H1 (cell line): ENCODE data around the gene ST8SIA4. TPM values are rescaled to one million over a fixed set of nuclear protein-coding genes. Genes with fewer than 3 reads are reported as not detected.

ENCODE experiments used
- CTCF ChIA-PET: fragments of 300-600 bp; sonication (Branson Sonifier 250); formaldehyde crosslinking; loops from one replicate; lab custom pipeline; 2021; ENCODE audit not compliant: partially characterized antibody; lab: Charles Lee
- POLR2A ChIA-PET: fragments of 300-600 bp; sonication (Branson Sonifier 250); formaldehyde crosslinking; loops from one replicate; lab custom pipeline; 2021; ENCODE audit warnings: inconsistent platforms; ENCODE audit not compliant: partially characterized antibody; lab: Charles Lee
- DNase-seq, 2 experiments: peaks; one replicate each; pipeline versions ENCODE4 v3.0.0 to v3.0.0-alpha.2; 2010 to 2022; ENCODE audit warnings: low spot score in 2 of 2, low read depth in 1 of 2, mixed read lengths in 1 of 2
- FAIRE-seq: peaks from 2 replicates; lab custom pipeline; 2011; peaks lifted over from hg19 to GRCh38; lab: Jason Lieb, UNC
- H2AFZ ChIP-seq: 2 replicates; pipeline ENCODE4 v1.8.1; 2012; ENCODE audit warnings: low read length, inconsistent platforms
- H2AK5ac ChIP-seq: 2 replicates; pipeline ENCODE4 v1.6.1; 2013; ENCODE audit warnings: low read depth, low read length
- H2BK120ac ChIP-seq: replicated peaks from 2 replicates; pipeline ENCODE3; 2013; ENCODE audit warnings: low read depth, low read length, inconsistent platforms
- H2BK12ac ChIP-seq: 2 replicates; pipeline ENCODE4 v1.6.1; 2013; ENCODE audit warnings: low read depth, low read length
- H2BK15ac ChIP-seq: 2 replicates; pipeline ENCODE4 v1.6.1; 2013; ENCODE audit warnings: low read length
- H2BK20ac ChIP-seq: 2 replicates; pipeline ENCODE4 v1.6.1; 2013; ENCODE audit warnings: low read length
- H2BK5ac ChIP-seq: 2 replicates; pipeline ENCODE4 v1.6.1; 2013; ENCODE audit warnings: low read depth, low read length
- H3K14ac ChIP-seq: 2 replicates; pipeline ENCODE4 v1.6.1; 2013; ENCODE audit warnings: inconsistent platforms; ENCODE audit not compliant: insufficient read length
- H3K18ac ChIP-seq: 2 replicates; pipeline ENCODE4 v1.6.1; 2013; ENCODE audit warnings: low read length; ENCODE audit errors: extremely low read depth
- H3K23ac ChIP-seq: 2 replicates; pipeline ENCODE4 v1.6.1; 2013; ENCODE audit warnings: inconsistent platforms; ENCODE audit not compliant: insufficient read length
- H3K23me2 ChIP-seq: 2 replicates; pipeline ENCODE4 v1.6.1; 2013; ENCODE audit warnings: low read depth, low read length
- H3K27ac ChIP-seq: 2 replicates; pipeline ENCODE4 v1.6.1; 2011; ENCODE audit warnings: low read depth, low read length, inconsistent platforms
- H3K27me3 ChIP-seq, 4 experiments: replicated peaks in 1 of 4; 1 replicate in 1 of 4; 2 replicates in 3 of 4; pipeline versions ENCODE4 v1.6.1 to v1.8.1; 2011 to 2013; ENCODE audit warnings: low read length in 3 of 4, mild to moderate bottlenecking in 3 of 4, inconsistent platforms in 2 of 4, mixed read lengths in 2 of 4, moderate library complexity in 1 of 4; ENCODE audit not compliant: control insufficient read depth in 3 of 4, insufficient read depth in 3 of 4; ENCODE audit errors: extremely low read depth in 1 of 4
- H3K36me3 ChIP-seq, 4 experiments: 2 replicates each; pipeline versions ENCODE4 v1.6.1 to v1.8.1; 2011 to 2013; ENCODE audit warnings: mild to moderate bottlenecking in 4 of 4, low read length in 3 of 4, moderate library complexity in 2 of 4, control low read depth in 1 of 4, inconsistent platforms in 1 of 4; ENCODE audit not compliant: insufficient read depth in 4 of 4, control insufficient read depth in 2 of 4
- H3K4ac ChIP-seq: replicated peaks from 2 replicates; pipeline ENCODE3; 2013; ENCODE audit warnings: low read length, low read depth, mixed read lengths, inconsistent platforms; ENCODE audit not compliant: insufficient read length
- H3K4me1 ChIP-seq, 4 experiments: replicated peaks in 1 of 4; 1 replicate in 1 of 4; 2 replicates in 3 of 4; pipeline versions ENCODE4 v1.6.1 to v1.8.1; 2011 to 2013; ENCODE audit warnings: low read length in 3 of 4, inconsistent platforms in 2 of 4, mixed read lengths in 1 of 4; ENCODE audit not compliant: insufficient read depth in 4 of 4, control insufficient read depth in 3 of 4
- H3K4me2 ChIP-seq, 2 experiments: 2 replicates each; pipeline versions ENCODE4 v1.6.1 to v1.8.1; 2011 to 2013; ENCODE audit warnings: low read depth in 2 of 2, low read length in 2 of 2, control low read depth in 1 of 2, inconsistent platforms in 1 of 2, mild to moderate bottlenecking in 1 of 2; ENCODE audit not compliant: insufficient read depth in 1 of 2
- H3K4me3 ChIP-seq, 4 experiments: fragments of 200-600, 300-600 bp in 1 of 4; sonication (generic), shearing (Covaris generic), sonication (Bioruptor Twin) in 1 of 4; 2 replicates each; pipeline versions ENCODE4 v1.5.1 to v1.8.1; 2011 to 2016; ENCODE audit warnings: low read length in 4 of 4, low read depth in 3 of 4, control low read depth in 2 of 4, inconsistent platforms in 2 of 4, mild to moderate bottlenecking in 2 of 4, mixed read lengths in 1 of 4, moderate library complexity in 1 of 4; ENCODE audit not compliant: insufficient read depth in 2 of 4; ENCODE audit errors: extremely low read depth in 1 of 4
- H3K56ac ChIP-seq: replicated peaks from 2 replicates; pipeline ENCODE3; 2013; ENCODE audit warnings: low read depth, mild to moderate bottlenecking, mixed read lengths, low read length, inconsistent platforms; ENCODE audit not compliant: insufficient read length
- H3K79me1 ChIP-seq: 2 replicates; pipeline ENCODE4 v1.6.1; 2013; ENCODE audit warnings: low read depth, low read length, control low read depth
- H3K79me2 ChIP-seq, 2 experiments: 2 replicates each; pipeline versions ENCODE4 v1.6.1 to v1.8.1; 2012 to 2013; ENCODE audit warnings: low read length in 2 of 2, mild to moderate bottlenecking in 2 of 2, inconsistent platforms in 1 of 2; ENCODE audit not compliant: insufficient read depth in 2 of 2, control insufficient read depth in 1 of 2
- H3K9ac ChIP-seq, 4 experiments: replicated peaks in 1 of 4; 1 replicate in 1 of 4; 2 replicates in 3 of 4; pipeline versions ENCODE4 v1.6.1 to v1.8.1; 2011 to 2013; ENCODE audit warnings: low read depth in 3 of 4, low read length in 3 of 4, control low read depth in 2 of 4, mild to moderate bottlenecking in 2 of 4, moderate library complexity in 2 of 4, inconsistent platforms in 1 of 4; ENCODE audit errors: extremely low read depth in 1 of 4
- H3K9me3 ChIP-seq, 2 experiments: 2 replicates each; pipeline versions ENCODE4 v1.6.1 to v1.8.1; 2012 to 2013; ENCODE audit warnings: mild to moderate bottlenecking in 2 of 2, moderate library complexity in 2 of 2, control low read depth in 1 of 2, inconsistent platforms in 1 of 2, low read depth in 1 of 2, low read length in 1 of 2, mixed read lengths in 1 of 2; ENCODE audit not compliant: insufficient read depth in 2 of 2
- H4K20me1 ChIP-seq, 2 experiments: replicated peaks in 1 of 2; 2 replicates each; pipeline versions ENCODE3 to v1.8.1; 2011 to 2013; ENCODE audit warnings: inconsistent platforms in 2 of 2, low read length in 2 of 2, mild to moderate bottlenecking in 1 of 2; ENCODE audit not compliant: insufficient read depth in 2 of 2, control insufficient read depth in 1 of 2
- H4K5ac ChIP-seq: 2 replicates; pipeline ENCODE4 v1.6.1; 2013; ENCODE audit warnings: low read length, low read depth, mixed read lengths, inconsistent platforms; ENCODE audit not compliant: insufficient read length
- H4K8ac ChIP-seq: 2 replicates; pipeline ENCODE4 v1.8.0; 2013; ENCODE audit warnings: mild to moderate bottlenecking, moderate library complexity, low read length, inconsistent platforms; ENCODE audit not compliant: insufficient read depth; ENCODE audit errors: extremely low read depth
- H4K91ac ChIP-seq: replicated peaks from 2 replicates; pipeline ENCODE3; 2013; ENCODE audit warnings: low read length, mixed read lengths, inconsistent platforms; ENCODE audit not compliant: insufficient read length
- BACH1 ChIP-seq: IDR thresholded peaks from 2 replicates; pipeline ENCODE4 v1.6.1; 2012; ENCODE audit warnings: low read length, improper control_type of control experiment
- BRCA1 ChIP-seq: IDR thresholded peaks from 2 replicates; pipeline ENCODE4 v1.6.1; 2012; ENCODE audit warnings: low read depth, low read length, improper control_type of control experiment
- CHD2 ChIP-seq: IDR thresholded peaks from 2 replicates; pipeline ENCODE4 v1.6.1; 2012; ENCODE audit warnings: low read length, improper control_type of control experiment
- GTF2F1 ChIP-seq: IDR thresholded peaks from 2 replicates; pipeline ENCODE4 v1.6.1; 2012; ENCODE audit warnings: low read depth, low read length, improper control_type of control experiment, borderline replicate concordance
- JUN ChIP-seq: IDR thresholded peaks from 2 replicates; pipeline ENCODE4 v1.6.1; 2011; ENCODE audit warnings: low read depth, mild to moderate bottlenecking, improper control_type of control experiment, low read length
- KDM5A ChIP-seq: fragments of 200-600 bp; IDR thresholded peaks from 2 replicates; pipeline ENCODE4 v1.7.1; 2012; ENCODE audit warnings: mild to moderate bottlenecking, low read length, inconsistent platforms, mixed read lengths
- NANOG ChIP-seq: IDR thresholded peaks from 2 replicates; pipeline ENCODE4 v1.6.1; 2011; ENCODE audit warnings: low read length, low read depth, mild to moderate bottlenecking, inconsistent platforms; ENCODE audit not compliant: insufficient read depth, poor library complexity, severe bottlenecking
- POLR2AphosphoS5 ChIP-seq: IDR thresholded peaks from 2 replicates; pipeline ENCODE4 v1.6.1; 2011; ENCODE audit warnings: low read depth, low read length
- RBBP5 ChIP-seq: IDR thresholded peaks from 2 replicates; pipeline ENCODE4 v1.7.1; 2012; ENCODE audit warnings: low read depth, mild to moderate bottlenecking, inconsistent platforms, low read length, moderate library complexity, borderline replicate concordance
- RFX5 ChIP-seq: IDR thresholded peaks from 2 replicates; pipeline ENCODE4 v1.6.1; 2011; ENCODE audit warnings: low read depth, low read length, improper control_type of control experiment, borderline replicate concordance
- SIRT6 ChIP-seq: IDR thresholded peaks from one replicate; pipeline ENCODE4 v1.7.1; 2012; ENCODE audit warnings: low read length, inconsistent platforms
- SIX5 ChIP-seq: IDR thresholded peaks from 2 replicates; pipeline ENCODE4 v1.6.1; 2011; ENCODE audit warnings: mild to moderate bottlenecking, low read depth, low read length
- SP2 ChIP-seq: IDR thresholded peaks from 2 replicates; pipeline ENCODE4 v1.6.1; 2012; ENCODE audit warnings: mild to moderate bottlenecking, low read length, inconsistent platforms
- TAF1 ChIP-seq: IDR thresholded peaks from 2 replicates; pipeline ENCODE4 v1.6.1; 2011; ENCODE audit warnings: mild to moderate bottlenecking, low read depth, low read length
- TEAD4 ChIP-seq: IDR thresholded peaks from 2 replicates; pipeline ENCODE4 v1.6.1; 2012; ENCODE audit warnings: low read depth, low read length, inconsistent platforms, mixed read lengths
- YY1 ChIP-seq: IDR thresholded peaks from 2 replicates; pipeline ENCODE4 v1.6.1; 2011; ENCODE audit warnings: low read depth, mild to moderate bottlenecking, low read length
- WGBS, 2 experiments: shearing (Covaris generic) in 1 of 2; methylation state at CpG; one replicate each; pipeline versions ENCODE4 v1.1.6 to v1.1.7; 2013 to 2015; ENCODE audit warnings: low lambda C conversion rate in 2 of 2, mixed read lengths in 2 of 2, inconsistent platforms in 1 of 2, low coverage in 1 of 2, missing lambda C conversion rate in 1 of 2; ENCODE audit not compliant: insufficient replicate concordance in 2 of 2, insufficient coverage in 1 of 2, insufficient read length in 1 of 2; ENCODE audit errors: extremely low coverage in 1 of 2, missing lambda C conversion rate in 1 of 2; 5-methylcytosine and 5-hydroxymethylcytosine counted together
- polyA plus RNA-seq, 7 experiments: library from polyadenylated mRNA; depleted of rRNA in 3 of 7; stranded (reverse) in 5 of 7; unstranded in 2 of 7; fragments of >200 nt in 5 of 7; fragments of 200-250 nt in 2 of 7; gene quantifications; 1 replicate in 5 of 7; 2 replicates in 1 of 7; 4 replicates in 1 of 7; pipeline versions ENCODE4 v1.2.1 to v1.2.3, GENCODE V29; 2011 to 2013; ENCODE audit warnings: missing spikeins in 2 of 7, mixed read lengths in 2 of 7
- total RNA-seq: library from RNA; stranded (reverse); fragmentation: NEBNext Ultra II Directional; extraction: Animal tissue kit (Norgen Biotek cat#: 25700); gene quantifications from 2 replicates; pipeline ENCODE4 v1.2.1, GENCODE V29; 2021

ST8SIA4 gene
- total and polyA plus RNA-seq, 2 of the 8 experiments (the other 6 are each of a cell fraction or from before 2014, with no cell fraction given) = 0.08 to 0.50 TPM

GRCh38 chr5:100779669-100780375, 123.3 kb downstream of the ST8SIA4 start:
- Histone ChIP-seq H4K91ac (no peak overlapping the region), H3K56ac (no peak overlapping the region), H3K4me1 (no peaks in the 10 kb centered on the region), H3K79me2 (no peaks in the 10 kb centered on the region), H3K23me2 (no peaks in the 10 kb centered on the region), H4K8ac (no peak overlapping the region), H3K27me3 (no peaks in the 10 kb centered on the region), H3K27ac (no peak overlapping the region), H2BK15ac (no peak overlapping the region), H2AFZ (peak overlapping the region; percentile 57), H3K4me2 (no peak overlapping the region), H2BK120ac (no peak overlapping the region), H3K9ac (no peak overlapping the region), H4K5ac (no peak overlapping the region), H2BK5ac (no peak overlapping the region), H3K4ac (no peak overlapping the region), H3K36me3 (no peaks in the 10 kb centered on the region), H3K79me1 (no peaks in the 10 kb centered on the region), H3K23ac (no peak overlapping the region), H2BK20ac (no peak overlapping the region), H2AK5ac (no peak overlapping the region), H3K4me3 (no peak overlapping the region), H3K14ac (no peak overlapping the region), H3K9me3 (no peaks in the 10 kb centered on the region), H2BK12ac (no peak overlapping the region), H3K18ac (no peak overlapping the region), H4K20me1 (no peaks in the 10 kb centered on the region)
- POLR2A ChIA-PET = no interaction called here
- FAIRE-seq (no peak), DNase-seq (no peak)
- WGBS, 2 experiments = 96% methylated on average over 7 of the region's 7 CpGs; no CpG with 5 or more reads in 1 of the 2 experiments
- CTCF ChIA-PET = interaction anchor here (1.8 kb wide), 2 partner anchors 9 to 121 kb away, joined by 5 to 6 read pairs; no protein-coding TSS in a partner anchor
- no peak for TF ChIP-seq YY1
- no peak for TF ChIP-seq SP2
- TF ChIP-seq POLR2AphosphoS5 = no peak
- no peak for TF ChIP-seq TEAD4
- TF ChIP-seq GTF2F1 = no peak
- TF ChIP-seq RFX5 = no peak
- no peak for TF ChIP-seq RBBP5
- no peak for TF ChIP-seq TAF1
- no peak for TF ChIP-seq BACH1
- no peak for TF ChIP-seq BRCA1
- no peak for TF ChIP-seq JUN
- TF ChIP-seq CHD2 = no peak
- no peak for TF ChIP-seq SIRT6
- TF ChIP-seq SIX5 = no peak
- TF ChIP-seq NANOG = no peak
- TF ChIP-seq KDM5A = no peak
